Panc1 (cell line): ENCODE results near the gene PPIL4.

Experiments used
- CTCF ChIP-seq: fragments of 450-650 bp; IDR thresholded peaks from 2 replicates; pipeline ENCODE4 v1.5.1; 2017; ENCODE audit warnings: mild to moderate bottlenecking
- POLR2AphosphoS5 ChIP-seq: IDR thresholded peaks from 2 replicates; pipeline ENCODE4 v1.6.1; 2012; ENCODE audit warnings: mild to moderate bottlenecking, low read depth, low read length, moderate library complexity
- TCF7L2 ChIP-seq: IDR thresholded peaks from 2 replicates; pipeline ENCODE4 v1.6.1; 2011; ENCODE audit warnings: mild to moderate bottlenecking, low read depth, low read length, inconsistent platforms
- TF ChIP-seq, protein P1 (sequence below), 2 experiments: IDR thresholded peaks; 2 replicates each; pipeline ENCODE4 v1.6.1; 2011 to 2012; ENCODE audit warnings: low read depth in 2 of 2, control low read depth in 1 of 2, low read length in 1 of 2, mild to moderate bottlenecking in 1 of 2, moderate library complexity in 1 of 2; ENCODE audit not compliant: insufficient read depth in 1 of 2

DNA sequence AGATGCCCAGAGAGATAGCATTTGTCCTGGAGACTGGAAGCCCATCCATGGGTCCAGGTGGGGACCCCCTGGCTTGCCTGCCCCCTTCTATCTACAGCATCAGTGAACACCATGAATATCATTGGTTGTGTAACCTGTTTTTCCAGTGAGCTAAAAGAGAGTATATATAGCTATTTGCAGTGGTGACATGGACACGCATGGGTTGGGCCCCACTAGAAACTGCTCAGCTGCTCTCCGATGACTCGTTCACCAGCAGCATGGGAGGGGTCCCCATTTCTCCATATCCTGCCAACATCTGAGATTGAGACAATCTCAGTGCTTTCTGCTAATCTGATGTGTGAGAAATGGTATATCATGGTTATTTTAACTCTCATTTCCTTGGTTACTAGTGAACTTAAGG, 57.0 kb downstream of the PPIL4 start:
- no peak for TF ChIP-seq CTCF
- no peak for TF ChIP-seq POLR2AphosphoS5
- no peak for TF ChIP-seq TCF7L2
- TF ChIP-seq, protein P1, sequence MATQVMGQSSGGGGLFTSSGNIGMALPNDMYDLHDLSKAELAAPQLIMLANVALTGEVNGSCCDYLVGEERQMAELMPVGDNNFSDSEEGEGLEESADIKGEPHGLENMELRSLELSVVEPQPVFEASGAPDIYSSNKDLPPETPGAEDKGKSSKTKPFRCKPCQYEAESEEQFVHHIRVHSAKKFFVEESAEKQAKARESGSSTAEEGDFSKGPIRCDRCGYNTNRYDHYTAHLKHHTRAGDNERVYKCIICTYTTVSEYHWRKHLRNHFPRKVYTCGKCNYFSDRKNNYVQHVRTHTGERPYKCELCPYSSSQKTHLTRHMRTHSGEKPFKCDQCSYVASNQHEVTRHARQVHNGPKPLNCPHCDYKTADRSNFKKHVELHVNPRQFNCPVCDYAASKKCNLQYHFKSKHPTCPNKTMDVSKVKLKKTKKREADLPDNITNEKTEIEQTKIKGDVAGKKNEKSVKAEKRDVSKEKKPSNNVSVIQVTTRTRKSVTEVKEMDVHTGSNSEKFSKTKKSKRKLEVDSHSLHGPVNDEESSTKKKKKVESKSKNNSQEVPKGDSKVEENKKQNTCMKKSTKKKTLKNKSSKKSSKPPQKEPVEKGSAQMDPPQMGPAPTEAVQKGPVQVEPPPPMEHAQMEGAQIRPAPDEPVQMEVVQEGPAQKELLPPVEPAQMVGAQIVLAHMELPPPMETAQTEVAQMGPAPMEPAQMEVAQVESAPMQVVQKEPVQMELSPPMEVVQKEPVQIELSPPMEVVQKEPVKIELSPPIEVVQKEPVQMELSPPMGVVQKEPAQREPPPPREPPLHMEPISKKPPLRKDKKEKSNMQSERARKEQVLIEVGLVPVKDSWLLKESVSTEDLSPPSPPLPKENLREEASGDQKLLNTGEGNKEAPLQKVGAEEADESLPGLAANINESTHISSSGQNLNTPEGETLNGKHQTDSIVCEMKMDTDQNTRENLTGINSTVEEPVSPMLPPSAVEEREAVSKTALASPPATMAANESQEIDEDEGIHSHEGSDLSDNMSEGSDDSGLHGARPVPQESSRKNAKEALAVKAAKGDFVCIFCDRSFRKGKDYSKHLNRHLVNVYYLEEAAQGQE (IDR thresholded peaks at IDR 0.05; ENCODE audit: insufficient read depth in 1 of 2, low read depth in 2 of 2, low read length in 1 of 2), result no peak
